HEK293 (cell line): Measurements from ENCODE around the gene KCNAB1.

Experiments
- ZBTB1 ChIP-seq: fragments of 450-650 bp; formaldehyde crosslinking; IDR thresholded peaks from 2 replicates; pipeline ENCODE4 v1.5.1; 2016; ENCODE audit warnings: missing biosample characterization, missing genetic modification characterization
- ZBTB26 ChIP-seq: fragments of 450-650 bp; formaldehyde crosslinking; optimal IDR thresholded peaks from 2 replicates; pipeline ENCODE3; 2016; ENCODE audit warnings: missing biosample characterization, mild to moderate bottlenecking, missing genetic modification characterization
- ZNF214 ChIP-seq: fragments of 450-650 bp; formaldehyde crosslinking; IDR thresholded peaks from 2 replicates; pipeline ENCODE4 v1.5.1; 2017; ENCODE audit warnings: missing biosample characterization, mild to moderate bottlenecking, missing genetic modification characterization, borderline replicate concordance
- ZNF623 ChIP-seq: fragments of 450-650 bp; formaldehyde crosslinking; IDR thresholded peaks from 2 replicates; pipeline ENCODE4 v1.5.1; 2016; ENCODE audit warnings: missing biosample characterization, missing genetic modification characterization

- no peak for TF ChIP-seq ZNF214
- TF ChIP-seq ZBTB1 (tag by site-specific recombination), result no peak
- TF ChIP-seq ZNF623 (tag by site-specific recombination), result no peak
- no peak for TF ChIP-seq ZBTB26
These were observed 66.9 kb downstream of the KCNAB1 start for GRCh38 chr3:156187146-156187769.
